ENCODE data around the gene FSIP1. TPM values are rescaled to one million over a fixed set of nuclear protein-coding genes. Genes with fewer than 3 reads are reported as not detected.

The FSIP1 gene
- total RNA-seq, 1 experiment from 2014 or later, result 1.3 TPM

GRCh38 chr15:39798382-39798781 lies 15.7 kb upstream of the FSIP1 start:
- BruUV-seq (replicated peaks), result no TSS peak
- Mint-ChIP-seq H3K27ac (ENCODE audit: unreplicated experiment) (no peak overlapping the region), H3K4me3 (ENCODE audit: unreplicated experiment) (no peak overlapping the region), H3K9me3 (ENCODE audit: unreplicated experiment) (no peaks in the 10 kb centered on the region), H3K4me1 (ENCODE audit: low read depth, unreplicated experiment) (peaks cover 2% of the 10 kb centered on the region), H3K27me3 (ENCODE audit: insufficient read depth, unreplicated experiment) (no peaks in the 10 kb centered on the region), H3K36me3 (ENCODE audit: insufficient read depth, unreplicated experiment) (no peaks in the 10 kb centered on the region)
- POLR2A ChIA-PET, result no interaction called here
- no peak for DNase-seq
- no peaks in the 10 kb centered on the region for H3K4me1 ChIP-seq
- H3K27me3 ChIP-seq (replicated peaks; ENCODE audit: control insufficient read depth, insufficient read depth, low read length), result no peaks in the 10 kb centered on the region
- no peak for TF ChIP-seq CTCF (IDR thresholded peaks at IDR 0.05; ENCODE audit: insufficient read depth in 1 of 2, low read depth in 1 of 2, low read length in 1 of 2, severe bottlenecking in 1 of 2, unreplicated experiment in 1 of 2)
- intact Hi-C loops (cut with micrococcal nuclease; ENCODE audit: unreplicated experiment), result no loop called here
- H3K9me3 ChIP-seq, result no peaks in the 10 kb centered on the region
- CTCF ChIA-PET, result interaction anchor here (0.6 kb wide), 1 partner anchor 11 kb away, joined by 7 read pairs; no protein-coding TSS in a partner anchor
- H3K36me3 ChIP-seq (ENCODE audit: control insufficient read depth, insufficient read depth, low read length), result no peaks in the 10 kb centered on the region
- H3K4me3 ChIP-seq (ENCODE audit: low read depth, low read length), result no peak overlapping the region

- no peaks in the 10 kb centered on the region for H3K9me3 Mint-ChIP-seq (ENCODE audit: unreplicated experiment)
- H3K27ac Mint-ChIP-seq (ENCODE audit: unreplicated experiment), result no peak overlapping the region
- CTCF ChIA-PET, result interaction anchor here (0.6 kb wide), 1 partner anchor 318 kb away, joined by 3 read pairs; no protein-coding TSS in a partner anchor
- no peak for TF ChIP-seq CTCF (IDR thresholded peaks at IDR 0.05; ENCODE audit: insufficient read depth in 1 of 2, low read depth in 1 of 2, low read length in 1 of 2, severe bottlenecking in 1 of 2, unreplicated experiment in 1 of 2)
- no peaks in the 10 kb centered on the region for H3K4me1 ChIP-seq
- POLR2A ChIA-PET, result no interaction called here
- no peaks in the 10 kb centered on the region for H3K4me1 Mint-ChIP-seq (ENCODE audit: low read depth, unreplicated experiment)
- no peak overlapping the region for H3K4me3 Mint-ChIP-seq (ENCODE audit: unreplicated experiment)
- no peaks in the 10 kb centered on the region for H3K36me3 ChIP-seq (ENCODE audit: control insufficient read depth, insufficient read depth, low read length)
- no peak for DNase-seq
- H3K9me3 ChIP-seq, result no peaks in the 10 kb centered on the region
- no peak overlapping the region for H3K4me3 ChIP-seq (ENCODE audit: low read depth, low read length)
- intact Hi-C loops (cut with micrococcal nuclease; ENCODE audit: unreplicated experiment), result no loop called here
- no peaks in the 10 kb centered on the region for H3K36me3 Mint-ChIP-seq (ENCODE audit: insufficient read depth, unreplicated experiment)
- BruUV-seq (replicated peaks), result no TSS peak
- H3K27me3 ChIP-seq (replicated peaks; ENCODE audit: control insufficient read depth, insufficient read depth, low read length), result no peaks in the 10 kb centered on the region
- H3K27me3 Mint-ChIP-seq (ENCODE audit: insufficient read depth, unreplicated experiment), result no peaks in the 10 kb centered on the region
Observed at GRCh38 chr15:39797407-39797806, 14.8 kb upstream of the FSIP1 start.

- no TSS peak for BruUV-seq (replicated peaks)
- Mint-ChIP-seq H3K4me1 (ENCODE audit: low read depth, unreplicated experiment) (no peaks in the 10 kb centered on the region), H3K9me3 (ENCODE audit: unreplicated experiment) (no peaks in the 10 kb centered on the region), H3K27me3 (ENCODE audit: insufficient read depth, unreplicated experiment) (no peaks in the 10 kb centered on the region), H3K4me3 (ENCODE audit: unreplicated experiment) (no peak overlapping the region), H3K36me3 (ENCODE audit: insufficient read depth, unreplicated experiment) (no peaks in the 10 kb centered on the region), H3K27ac (ENCODE audit: unreplicated experiment) (no peak overlapping the region)
- ChIA-PET CTCF (no interaction called here), POLR2A (no interaction called here)
- Histone ChIP-seq H3K27me3 (replicated peaks; ENCODE audit: control insufficient read depth, insufficient read depth, low read length) (no peaks in the 10 kb centered on the region), H3K4me1 (no peaks in the 10 kb centered on the region), H3K36me3 (ENCODE audit: control insufficient read depth, insufficient read depth, low read length) (no peaks in the 10 kb centered on the region), H3K4me3 (ENCODE audit: low read depth, low read length) (no peak overlapping the region), H3K9me3 (no peaks in the 10 kb centered on the region)
- no peak for TF ChIP-seq CTCF (IDR thresholded peaks at IDR 0.05; ENCODE audit: insufficient read depth in 1 of 2, low read depth in 1 of 2, low read length in 1 of 2, severe bottlenecking in 1 of 2, unreplicated experiment in 1 of 2)
- intact Hi-C loops (cut with micrococcal nuclease; ENCODE audit: unreplicated experiment), result no loop called here
- DNase-seq, result no peak
Observed at GRCh38 chr15:39796601-39797000, 14.0 kb upstream of the FSIP1 start.

Data from Caco-2 (cell line).